Smooth muscle cell (in vitro differentiated cells): Measurements from ENCODE around the gene SLC25A22. TPM values are rescaled to one million over a fixed set of nuclear protein-coding genes. Genes with fewer than 3 reads are reported as not detected.
A peak's percentile ranks its signal among the peaks of the same experiment; 100 is the strongest.

Experiments
- DNase-seq: peaks from one replicate; lab custom pipeline; 2025; ENCODE audit not compliant: unreplicated experiment; lab: John Stamatoyannopoulos, UW
- H2AFZ ChIP-seq: fragments of 200-600 bp; sonication (generic); 2 replicates; pipeline ENCODE4 v1.6.0; 2016; ENCODE audit warnings: antibody characterized with exemption, low read depth, mild to moderate bottlenecking
- H3F3A ChIP-seq: fragments of 200-600 bp; sonication (generic); 2 replicates; pipeline ENCODE4 v1.6.0; 2017; ENCODE audit warnings: antibody characterized with exemption, low read depth
- H3K27ac ChIP-seq: fragments of 200-600 bp; sonication (generic); 2 replicates; pipeline ENCODE4 v1.5.1; 2016; ENCODE audit warnings: low read depth, mild to moderate bottlenecking
- H3K27me3 ChIP-seq: fragments of 200-600 bp; sonication (generic); 2 replicates; pipeline ENCODE4 v1.6.1; 2016; ENCODE audit warnings: low read depth, mild to moderate bottlenecking
- H3K36me3 ChIP-seq: fragments of 200-600 bp; sonication (generic); 2 replicates; pipeline ENCODE4 v1.5.1; 2016; ENCODE audit warnings: low read depth
- H3K4me1 ChIP-seq: fragments of 200-600 bp; sonication (generic); 2 replicates; pipeline ENCODE4 v1.5.1; 2016; ENCODE audit warnings: low read depth
- H3K4me2 ChIP-seq: fragments of 200-600 bp; sonication (generic); 2 replicates; pipeline ENCODE4 v1.6.0; 2016; ENCODE audit warnings: mild to moderate bottlenecking
- H3K4me3 ChIP-seq: fragments of 200-600 bp; sonication (generic); 2 replicates; pipeline ENCODE4 v1.5.1; 2016; ENCODE audit warnings: mild to moderate bottlenecking
- H3K79me2 ChIP-seq: fragments of 200-600 bp; sonication (generic); 2 replicates; pipeline ENCODE4 v1.6.0; 2016; ENCODE audit warnings: low read depth, mild to moderate bottlenecking
- H3K9ac ChIP-seq: fragments of 200-600 bp; sonication (generic); 2 replicates; pipeline ENCODE4 v1.6.0; 2016; ENCODE audit warnings: low read depth
- H3K9me3 ChIP-seq: fragments of 200-600 bp; sonication (generic); replicated peaks from 2 replicates; pipeline ENCODE4 v1.5.1; 2016; ENCODE audit warnings: low read depth
- H4K20me1 ChIP-seq: fragments of 200-600 bp; sonication (generic); 2 replicates; pipeline ENCODE4 v1.6.0; 2016; ENCODE audit warnings: low read depth
- CTCF ChIP-seq: fragments of 200-600 bp; sonication (generic); IDR thresholded peaks from 2 replicates; pipeline ENCODE4 v1.5.1; 2017; ENCODE audit warnings: borderline replicate concordance, mild to moderate bottlenecking, antibody characterized with exemption; ENCODE audit not compliant: insufficient read depth, poor library complexity, severe bottlenecking
- WGBS: methylation state at CpG from one replicate; pipeline ENCODE4 v1.1.7; 2016; ENCODE audit warnings: low lambda C conversion rate; 5-methylcytosine and 5-hydroxymethylcytosine counted together
- polyA plus RNA-seq: library from polyadenylated mRNA; unstranded; fragments of >200 nt; fragmentation: Nextera tagmentation; extraction: Ambion mirVana; gene quantifications from 2 replicates; pipeline ENCODE4 v1.2.1, GENCODE V29; 2016
- total RNA-seq: library from RNA; depleted of rRNA; stranded (reverse); fragments of >200 nt; gene quantifications from 2 replicates; pipeline ENCODE4 v1.2.3, GENCODE V29; 2014

SLC25A22 gene
- total and polyA plus RNA-seq, 2 experiments from 2014 or later: 6.9 to 25.2 TPM

DNA sequence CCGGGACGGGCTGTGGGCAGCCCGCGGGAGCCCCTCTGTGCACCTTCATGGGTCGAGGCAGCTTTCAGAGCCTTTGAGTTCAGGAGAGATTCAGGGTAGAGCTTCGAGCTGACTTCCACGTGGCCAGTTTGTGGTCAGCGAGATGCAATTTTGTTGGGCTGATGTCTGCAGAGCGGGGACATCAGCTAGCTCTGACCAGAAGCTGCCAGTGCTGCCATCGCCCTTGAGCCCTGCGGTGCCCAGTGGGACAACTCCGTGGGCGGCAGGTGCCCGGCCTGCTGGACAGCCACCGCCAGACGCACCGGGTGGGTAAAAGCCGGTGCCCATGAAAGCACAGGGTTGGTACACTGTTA lies 50.1 kb downstream of the SLC25A22 start:
- Histone ChIP-seq H4K20me1 (peaks cover 48% of the 10 kb centered on the region), H3K9ac (peak overlapping the region; percentile 89), H3K27me3 (no peaks in the 10 kb centered on the region), H2AFZ (peak overlapping the region; percentile 86), H3K4me1 (peaks cover 13% of the 10 kb centered on the region), H3F3A (peaks cover 3% of the 10 kb centered on the region), H3K79me2 (peaks cover 57% of the 10 kb centered on the region), H3K4me2 (peak overlapping the region; percentile 98), H3K9me3 (no peaks in the 10 kb centered on the region), H3K4me3 (peak overlapping the region; percentile 95), H3K36me3 (no peaks in the 10 kb centered on the region), H3K27ac (peak overlapping the region; percentile 22)
- no peak for TF ChIP-seq CTCF
- DNase-seq: no peak
- WGBS: 7% methylated on average over 18 of the region's 18 CpGs

GRCh38 chr11:747158-748006 lies 50.7 kb downstream of the SLC25A22 start, which contains the start of gene TALDO1:
TSS of gene TALDO1 (plus strand) at chr11:747464. CDS start at chr11:747482, 18 bp downstream.
- Histone ChIP-seq H3F3A (peaks cover 3% of the 10 kb centered on the region), H2AFZ (peak within 1 kb of the TSS; percentile 86), H3K79me2 (peaks cover 51% of the 10 kb centered on the region), H3K9me3 (no peaks in the 10 kb centered on the region), H3K4me2 (peak within 1 kb of the TSS; percentile 98), H3K36me3 (no peaks in the 10 kb centered on the region), H3K9ac (peak within 1 kb of the TSS; percentile 89), H3K27ac (peak within 1 kb of the TSS; percentile 46), H3K4me1 (peaks cover 13% of the 10 kb centered on the region), H3K27me3 (no peaks in the 10 kb centered on the region), H4K20me1 (peaks cover 42% of the 10 kb centered on the region), H3K4me3 (peak within 1 kb of the TSS; percentile 95)
- under 1% methylated on average over 91 of the region's 112 CpGs for WGBS
- peak; percentile 10 for TF ChIP-seq CTCF
- DNase-seq: peak; percentile 66

- H3K4me3 ChIP-seq: peak overlapping the region; percentile 95
- TF ChIP-seq CTCF: no peak
- peaks cover 35% of the 10 kb centered on the region for H4K20me1 ChIP-seq
- DNase-seq: no peak
- WGBS: 19% methylated on average over 46 of the region's 46 CpGs
- H3K79me2 ChIP-seq: peaks cover 43% of the 10 kb centered on the region
- peak overlapping the region; percentile 98 for H3K4me2 ChIP-seq
- H2AFZ ChIP-seq: peak overlapping the region; percentile 79
- peaks cover 13% of the 10 kb centered on the region for H3K4me1 ChIP-seq
- no peaks in the 10 kb centered on the region for H3K36me3 ChIP-seq
- no peaks in the 10 kb centered on the region for H3K9me3 ChIP-seq
- peak overlapping the region; percentile 46 for H3K27ac ChIP-seq
- peaks cover 3% of the 10 kb centered on the region for H3F3A ChIP-seq
- H3K9ac ChIP-seq: peak overlapping the region; percentile 25
- no peaks in the 10 kb centered on the region for H3K27me3 ChIP-seq
These were observed 51.6 kb downstream of the SLC25A22 start for GRCh38 chr11:746289-747157.
